HEK293 (cell line): ENCODE results near the gene RANBP3L.

ENCODE experiments used
- GLIS2 ChIP-seq: fragments of 450-650 bp; formaldehyde crosslinking; IDR thresholded peaks from 2 replicates; pipeline ENCODE4 v1.5.1; 2016; ENCODE audit warnings: missing biosample characterization, missing genetic modification characterization
- MYNN ChIP-seq: fragments of 450-650 bp; formaldehyde crosslinking; IDR thresholded peaks from 2 replicates; pipeline ENCODE4 v1.5.1; 2016; ENCODE audit warnings: missing biosample characterization, missing genetic modification characterization, borderline replicate concordance
- OVOL3 ChIP-seq: fragments of 450-650 bp; formaldehyde crosslinking; IDR thresholded peaks from 2 replicates; pipeline ENCODE4 v1.5.1; 2016; ENCODE audit warnings: missing biosample characterization, missing genetic modification characterization
- TCF7L2 ChIP-seq: IDR thresholded peaks from 2 replicates; pipeline ENCODE4 v1.6.1; 2011; ENCODE audit warnings: low read depth, mild to moderate bottlenecking, inconsistent platforms, low read length, moderate library complexity, borderline replicate concordance
- TSHZ1 ChIP-seq: fragments of 450-650 bp; formaldehyde crosslinking; IDR thresholded peaks from 2 replicates; pipeline ENCODE4 v1.5.1; 2016; ENCODE audit warnings: missing biosample characterization, missing genetic modification characterization, borderline replicate concordance
- ZBTB20 ChIP-seq: fragments of 450-650 bp; formaldehyde crosslinking; IDR thresholded peaks from 2 replicates; pipeline ENCODE4 v1.5.1; 2016; ENCODE audit warnings: missing biosample characterization, missing genetic modification characterization
- ZBTB44 ChIP-seq: fragments of 450-650 bp; IDR thresholded peaks from 2 replicates; pipeline ENCODE4 v1.5.1; 2018; ENCODE audit warnings: missing biosample characterization, mild to moderate bottlenecking, missing genetic modification characterization
- ZBTB49 ChIP-seq: fragments of 450-650 bp; formaldehyde crosslinking; IDR thresholded peaks from 2 replicates; pipeline ENCODE4 v1.5.1; 2016; ENCODE audit warnings: missing biosample characterization, missing genetic modification characterization, low read depth
- ZFHX2 ChIP-seq: fragments of 450-650 bp; formaldehyde crosslinking; conservative IDR thresholded peaks from 2 replicates; pipeline ENCODE4 v1.5.1; 2016; ENCODE audit warnings: missing biosample characterization, missing genetic modification characterization
- ZNF132 ChIP-seq: fragments of 450-650 bp; formaldehyde crosslinking; IDR thresholded peaks from 2 replicates; pipeline ENCODE4 v1.5.1; 2017; ENCODE audit warnings: missing biosample characterization, missing genetic modification characterization, borderline replicate concordance
- ZNF148 ChIP-seq: fragments of 450-650 bp; formaldehyde crosslinking; IDR thresholded peaks from 2 replicates; pipeline ENCODE4 v1.5.0; 2017; ENCODE audit warnings: missing biosample characterization, missing genetic modification characterization, borderline replicate concordance
- ZNF155 ChIP-seq: fragments of 450-650 bp; formaldehyde crosslinking; IDR thresholded peaks from 2 replicates; pipeline ENCODE4 v1.5.1; 2016; ENCODE audit warnings: missing biosample characterization, missing genetic modification characterization
- ZNF214 ChIP-seq: fragments of 450-650 bp; formaldehyde crosslinking; IDR thresholded peaks from 2 replicates; pipeline ENCODE4 v1.5.1; 2017; ENCODE audit warnings: missing biosample characterization, mild to moderate bottlenecking, missing genetic modification characterization, borderline replicate concordance
- ZNF335 ChIP-seq: fragments of 450-650 bp; formaldehyde crosslinking; conservative IDR thresholded peaks from 2 replicates; pipeline ENCODE4 v1.5.1; 2016; ENCODE audit warnings: missing biosample characterization, missing genetic modification characterization
- ZNF391 ChIP-seq: fragments of 450-650 bp; formaldehyde crosslinking; IDR thresholded peaks from 2 replicates; pipeline ENCODE4 v1.5.1; 2016; ENCODE audit warnings: low read depth, missing biosample characterization, missing genetic modification characterization, borderline replicate concordance
- ZNF623 ChIP-seq: fragments of 450-650 bp; formaldehyde crosslinking; IDR thresholded peaks from 2 replicates; pipeline ENCODE4 v1.5.1; 2016; ENCODE audit warnings: missing biosample characterization, missing genetic modification characterization
- ZNF747 ChIP-seq: fragments of 450-650 bp; formaldehyde crosslinking; IDR thresholded peaks from 2 replicates; pipeline ENCODE4 v1.5.1; 2016; ENCODE audit warnings: missing biosample characterization, missing genetic modification characterization
- ZNF791 ChIP-seq: fragments of 450-650 bp; formaldehyde crosslinking; IDR thresholded peaks from 2 replicates; pipeline ENCODE4 v1.5.1; 2016; ENCODE audit warnings: missing biosample characterization, missing genetic modification characterization
- ZNF837 ChIP-seq: fragments of 450-650 bp; formaldehyde crosslinking; IDR thresholded peaks from 2 replicates; pipeline ENCODE4 v1.5.1; 2016; ENCODE audit warnings: missing biosample characterization, missing genetic modification characterization
- ZSCAN5A ChIP-seq: fragments of 450-650 bp; formaldehyde crosslinking; IDR thresholded peaks from 2 replicates; pipeline ENCODE4 v1.5.1; 2016; ENCODE audit warnings: missing biosample characterization, missing genetic modification characterization
- TF ChIP-seq, protein P1 (sequence below): fragments of 450-650 bp; formaldehyde crosslinking; IDR thresholded peaks from 2 replicates; pipeline ENCODE4 v1.5.1; 2017; ENCODE audit warnings: missing biosample characterization, mild to moderate bottlenecking, missing genetic modification characterization, moderate library complexity
- TF ChIP-seq, protein P2 (sequence below): fragments of 450-650 bp; formaldehyde crosslinking; IDR thresholded peaks from 2 replicates; pipeline ENCODE4 v1.5.1; 2017; ENCODE audit warnings: missing biosample characterization, missing genetic modification characterization

The RANBP3L gene

GRCh38 chr5:36241631-36242533 is 59.8 kb downstream of the RANBP3L start, which contains the start of gene NADK2 (continued):
- TF ChIP-seq ZBTB49 (no peak), ZNF391 (tag by site-specific recombination) (peak; percentile 73), ZNF132 (tag by site-specific recombination) (no peak), MYNN (tag by site-specific recombination) (no peak), ZFHX2 (peak; percentile 99), ZBTB44 (tag by site-specific recombination) (0 out of 2 replicates have a peak, but pooled peaks have one; percentile 44), ZNF148 (tag by site-specific recombination) (no peak), ZNF747 (no peak), ZNF214 (no peak), OVOL3 (tag by site-specific recombination) (peak; percentile 60; the same call in 1 of the 2 replicates), ZNF623 (tag by site-specific recombination) (no peak), ZNF791 (tag by site-specific recombination) (no peak), GLIS2 (tag by site-specific recombination) (peak; percentile 100), TSHZ1 (tag by site-specific recombination) (peak; percentile 49), ZSCAN5A (tag by site-specific recombination) (peak; percentile 52; the same call in 1 of the 2 replicates), ZNF837 (tag by site-specific recombination) (no peak), ZNF335 (tag by site-specific recombination) (peak; percentile 76), ZBTB20 (tag by site-specific recombination) (peak; percentile 78; the same call in 1 of the 2 replicates), ZNF155 (tag by site-specific recombination) (no peak), TCF7L2 (no peak)
- TF ChIP-seq, protein P1, sequence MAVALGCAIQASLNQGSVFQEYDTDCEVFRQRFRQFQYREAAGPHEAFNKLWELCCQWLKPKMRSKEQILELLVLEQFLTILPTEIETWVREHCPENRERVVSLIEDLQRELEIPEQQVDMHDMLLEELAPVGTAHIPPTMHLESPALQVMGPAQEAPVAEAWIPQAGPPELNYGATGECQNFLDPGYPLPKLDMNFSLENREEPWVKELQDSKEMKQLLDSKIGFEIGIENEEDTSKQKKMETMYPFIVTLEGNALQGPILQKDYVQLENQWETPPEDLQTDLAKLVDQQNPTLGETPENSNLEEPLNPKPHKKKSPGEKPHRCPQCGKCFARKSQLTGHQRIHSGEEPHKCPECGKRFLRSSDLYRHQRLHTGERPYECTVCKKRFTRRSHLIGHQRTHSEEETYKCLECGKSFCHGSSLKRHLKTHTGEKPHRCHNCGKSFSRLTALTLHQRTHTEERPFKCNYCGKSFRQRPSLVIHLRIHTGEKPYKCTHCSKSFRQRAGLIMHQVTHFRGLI (tag by site-specific recombination), result peak; percentile 28
- TF ChIP-seq, protein P2, sequence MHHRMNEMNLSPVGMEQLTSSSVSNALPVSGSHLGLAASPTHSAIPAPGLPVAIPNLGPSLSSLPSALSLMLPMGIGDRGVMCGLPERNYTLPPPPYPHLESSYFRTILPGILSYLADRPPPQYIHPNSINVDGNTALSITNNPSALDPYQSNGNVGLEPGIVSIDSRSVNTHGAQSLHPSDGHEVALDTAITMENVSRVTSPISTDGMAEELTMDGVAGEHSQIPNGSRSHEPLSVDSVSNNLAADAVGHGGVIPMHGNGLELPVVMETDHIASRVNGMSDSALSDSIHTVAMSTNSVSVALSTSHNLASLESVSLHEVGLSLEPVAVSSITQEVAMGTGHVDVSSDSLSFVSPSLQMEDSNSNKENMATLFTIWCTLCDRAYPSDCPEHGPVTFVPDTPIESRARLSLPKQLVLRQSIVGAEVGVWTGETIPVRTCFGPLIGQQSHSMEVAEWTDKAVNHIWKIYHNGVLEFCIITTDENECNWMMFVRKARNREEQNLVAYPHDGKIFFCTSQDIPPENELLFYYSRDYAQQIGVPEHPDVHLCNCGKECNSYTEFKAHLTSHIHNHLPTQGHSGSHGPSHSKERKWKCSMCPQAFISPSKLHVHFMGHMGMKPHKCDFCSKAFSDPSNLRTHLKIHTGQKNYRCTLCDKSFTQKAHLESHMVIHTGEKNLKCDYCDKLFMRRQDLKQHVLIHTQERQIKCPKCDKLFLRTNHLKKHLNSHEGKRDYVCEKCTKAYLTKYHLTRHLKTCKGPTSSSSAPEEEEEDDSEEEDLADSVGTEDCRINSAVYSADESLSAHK (tag by site-specific recombination), result peak; percentile 34; the same call in 1 of the 2 replicates
